GM21786 (cell line): ENCODE data around the gene SPON1.
A peak's percentile ranks its signal among the peaks of the same experiment; 100 is the strongest.

Source experiments
- ATAC-seq: cut with Tn5 transposase; IDR thresholded peaks from one replicate; pipeline ENCODE4 v1.9.1; 2021; ENCODE audit not compliant: unreplicated experiment

SPON1 gene

GRCh38 chr11:13942971-13943381 is 19.5 kb upstream of the SPON1 start:
- ATAC-seq: no peak

- ATAC-seq: no peak
Observed at GRCh38 chr11:13944016-13944415, 18.5 kb upstream of the SPON1 start.

GRCh38 chr11:13944911-13945425 is 17.6 kb upstream of the SPON1 start:
- no peak for ATAC-seq

- ATAC-seq: no peak
Observed at GRCh38 chr11:13947379-13947778, 15.1 kb upstream of the SPON1 start.

GRCh38 chr11:13949876-13950275 is 12.6 kb upstream of the SPON1 start:
- ATAC-seq: no peak

- no peak for ATAC-seq
Observed at GRCh38 chr11:13952221-13952620, 10.3 kb upstream of the SPON1 start.

GRCh38 chr11:13952668-13953067 is 9.9 kb upstream of the SPON1 start:
- ATAC-seq: no peak

GRCh38 chr11:13954591-13954990 is 7.9 kb upstream of the SPON1 start:
- ATAC-seq: no peak

- peak; percentile 58 for ATAC-seq
Observed at GRCh38 chr11:13955971-13956421, 6.5 kb upstream of the SPON1 start.

GRCh38 chr11:13956988-13957387 is 5.5 kb upstream of the SPON1 start:
- no peak for ATAC-seq

GRCh38 chr11:13958641-13959400 is 3.7 kb upstream of the SPON1 start:
- ATAC-seq: no peak

- no peak for ATAC-seq
Observed at GRCh38 chr11:13962198-13962561, 343 bp upstream of the SPON1 start.

GRCh38 chr11:13963169-13963948 is 836 bp downstream of the SPON1 start:
- ATAC-seq: no peak

GRCh38 chr11:13963949-13964770 is 1.6 kb downstream of the SPON1 start:
- ATAC-seq: no peak

GRCh38 chr11:13964771-13965074 is 2.2 kb downstream of the SPON1 start:
- no peak for ATAC-seq

- ATAC-seq: no peak
Observed at GRCh38 chr11:13965337-13965736, 2.8 kb downstream of the SPON1 start.

- no peak for ATAC-seq
Observed at GRCh38 chr11:13966013-13966412, 3.5 kb downstream of the SPON1 start.

GRCh38 chr11:13966486-13966885 is 4.0 kb downstream of the SPON1 start:
- no peak for ATAC-seq

GRCh38 chr11:13970986-13971385 is 8.5 kb downstream of the SPON1 start:
- no peak for ATAC-seq

- no peak for ATAC-seq
Observed at GRCh38 chr11:13972043-13972910, 9.8 kb downstream of the SPON1 start.
